Memory B cell (primary cell): ENCODE results near the gene PINLYP.

Experiments used
- ATAC-seq: fragments of 150-1000 bp; cut with Tn5 transposase; 2 replicates; pipeline ENCODE4 v1.10.0; 2021; ENCODE audit warnings: low read depth, mild to moderate bottlenecking, moderate library complexity
- DNase-seq, 2 donors: peaks; one replicate each; pipeline ENCODE4 v3.0.0; 2022; ENCODE audit warnings: low spot score in 2 of 2
- H3K27ac Mint-ChIP-seq: one replicate; pipeline ENCODE4 v1.8.0; 2022; ENCODE audit warnings: mild to moderate bottlenecking, moderate library complexity, mixed read lengths
- H3K27me3 Mint-ChIP-seq: one replicate; pipeline ENCODE4 v1.8.0; 2022; ENCODE audit warnings: mixed read lengths
- H3K36me3 Mint-ChIP-seq: one replicate; pipeline ENCODE4 v1.8.0; 2022; ENCODE audit warnings: mild to moderate bottlenecking, mixed read lengths
- H3K4me1 Mint-ChIP-seq: one replicate; pipeline ENCODE4 v1.8.0; 2022; ENCODE audit warnings: mixed read lengths
- H3K4me3 Mint-ChIP-seq: one replicate; pipeline ENCODE4 v1.8.0; 2022; ENCODE audit warnings: mild to moderate bottlenecking, moderate library complexity, mixed read lengths
- H3K9me3 Mint-ChIP-seq: one replicate; pipeline ENCODE4 v1.8.0; 2022; ENCODE audit warnings: mixed read lengths

Gene PINLYP

DNA sequence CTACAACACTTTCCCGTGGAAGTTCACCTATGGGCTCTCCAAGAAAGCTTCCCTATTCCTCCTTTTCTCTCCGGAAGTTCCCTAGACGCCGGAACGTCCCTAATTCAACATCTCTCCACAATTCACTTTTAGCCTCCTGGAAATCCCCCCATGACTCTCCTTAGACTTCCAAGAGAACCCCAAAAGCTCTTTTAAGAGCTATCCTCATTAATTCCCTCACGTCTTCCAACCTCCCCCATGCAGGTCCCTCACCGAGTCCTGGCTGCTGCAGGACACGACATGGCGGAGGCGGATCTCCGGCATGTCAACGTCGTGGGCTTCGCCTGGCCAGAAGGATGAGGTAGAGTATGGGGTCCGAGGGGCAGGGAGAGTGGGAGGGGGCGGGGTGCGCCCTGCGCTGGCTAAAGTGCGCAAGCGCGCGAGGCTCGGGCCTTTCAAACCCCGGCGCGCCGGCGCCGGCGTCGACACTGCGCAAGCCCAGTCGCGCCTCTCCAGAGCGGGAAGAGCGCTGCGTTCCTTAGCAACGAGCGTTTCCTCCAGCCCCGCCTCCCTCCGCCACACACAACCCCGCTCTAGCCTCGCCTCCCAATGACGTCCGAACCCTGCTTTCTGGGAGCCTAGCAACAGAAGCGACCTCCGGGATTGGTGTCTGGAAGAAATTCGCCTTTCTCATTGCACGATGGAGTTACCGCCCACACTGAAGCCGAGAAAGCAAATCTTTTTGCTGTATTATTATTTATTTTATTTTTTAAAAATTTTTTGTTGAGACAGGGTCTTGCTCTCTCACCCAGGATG, at the start of gene PINLYP, which contains the start of gene XRCC1:
TSS of gene PINLYP (plus strand) at position 646 of the 795 bp plus-strand sequence. CDS start 1,391 bp downstream, outside the sequence.
TSS of gene XRCC1 (minus strand) at position 372 of the 795 bp plus-strand sequence. CDS start at position 303, 69 bp downstream.
- ATAC-seq = peak; percentile 99
- peak; percentile 79 to 94 for DNase-seq
- Mint-ChIP-seq H3K4me3 (peak within 1 kb of the TSS; percentile 91), H3K9me3 (no peaks in the 10 kb centered on the region), H3K27me3 (peaks cover 4% of the 10 kb centered on the region), H3K27ac (peak within 1 kb of the TSS; percentile 98), H3K4me1 (peaks cover 35% of the 10 kb centered on the region), H3K36me3 (peaks cover 6% of the 10 kb centered on the region)

DNA sequence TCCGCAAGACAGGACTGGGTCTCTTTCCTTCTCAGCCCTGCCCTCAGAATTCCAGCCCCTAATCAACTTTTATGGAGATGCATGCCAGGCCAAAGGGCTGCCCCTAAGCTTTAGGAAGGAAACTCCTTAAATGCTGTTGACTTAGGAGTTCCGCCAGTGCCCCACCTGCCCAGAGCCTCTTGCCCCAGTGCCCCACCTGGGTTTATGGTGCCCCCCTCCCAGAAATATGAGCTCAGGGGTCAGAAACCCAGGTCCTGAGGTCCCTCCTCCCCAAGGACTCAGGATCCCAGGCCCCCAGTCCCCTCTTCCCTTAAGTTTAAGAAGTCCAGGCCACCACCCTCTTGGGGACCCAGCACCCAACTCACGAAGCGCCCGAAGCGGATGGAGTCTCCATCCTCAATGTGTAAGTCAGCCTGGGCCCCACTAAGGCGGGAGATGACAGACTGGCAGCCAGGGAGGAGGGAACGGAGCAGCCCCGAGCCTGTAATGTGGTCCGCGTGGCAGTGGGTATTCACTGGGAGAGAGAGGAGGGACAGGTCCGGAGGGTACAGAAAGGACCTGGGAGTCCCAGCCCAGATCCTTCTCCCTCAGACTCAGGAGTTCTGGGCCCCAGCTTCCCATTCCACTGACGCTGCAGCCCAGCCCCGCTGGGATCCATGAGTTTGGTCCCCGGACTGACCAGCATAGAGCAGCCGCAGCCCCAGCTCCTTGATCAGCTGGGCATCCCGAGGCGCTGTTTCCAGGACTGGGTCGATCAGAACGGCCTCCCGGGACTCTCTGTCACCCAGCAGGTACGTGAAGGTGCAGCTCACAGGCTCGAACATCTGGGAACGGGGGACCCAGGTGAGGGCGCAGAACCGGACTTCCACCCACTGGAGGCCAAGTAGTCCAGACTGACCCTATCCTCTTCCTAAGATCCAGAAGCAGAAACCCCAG, 49.5 kb upstream of the PINLYP start:
- Mint-ChIP-seq H3K9me3 (no peaks in the 10 kb centered on the region), H3K4me3 (peak overlapping the region; percentile 92), H3K4me1 (peaks cover 28% of the 10 kb centered on the region), H3K27me3 (no peaks in the 10 kb centered on the region), H3K27ac (peak overlapping the region; percentile 70), H3K36me3 (no peaks in the 10 kb centered on the region)
- DNase-seq (no peak), ATAC-seq (no peak)

DNA sequence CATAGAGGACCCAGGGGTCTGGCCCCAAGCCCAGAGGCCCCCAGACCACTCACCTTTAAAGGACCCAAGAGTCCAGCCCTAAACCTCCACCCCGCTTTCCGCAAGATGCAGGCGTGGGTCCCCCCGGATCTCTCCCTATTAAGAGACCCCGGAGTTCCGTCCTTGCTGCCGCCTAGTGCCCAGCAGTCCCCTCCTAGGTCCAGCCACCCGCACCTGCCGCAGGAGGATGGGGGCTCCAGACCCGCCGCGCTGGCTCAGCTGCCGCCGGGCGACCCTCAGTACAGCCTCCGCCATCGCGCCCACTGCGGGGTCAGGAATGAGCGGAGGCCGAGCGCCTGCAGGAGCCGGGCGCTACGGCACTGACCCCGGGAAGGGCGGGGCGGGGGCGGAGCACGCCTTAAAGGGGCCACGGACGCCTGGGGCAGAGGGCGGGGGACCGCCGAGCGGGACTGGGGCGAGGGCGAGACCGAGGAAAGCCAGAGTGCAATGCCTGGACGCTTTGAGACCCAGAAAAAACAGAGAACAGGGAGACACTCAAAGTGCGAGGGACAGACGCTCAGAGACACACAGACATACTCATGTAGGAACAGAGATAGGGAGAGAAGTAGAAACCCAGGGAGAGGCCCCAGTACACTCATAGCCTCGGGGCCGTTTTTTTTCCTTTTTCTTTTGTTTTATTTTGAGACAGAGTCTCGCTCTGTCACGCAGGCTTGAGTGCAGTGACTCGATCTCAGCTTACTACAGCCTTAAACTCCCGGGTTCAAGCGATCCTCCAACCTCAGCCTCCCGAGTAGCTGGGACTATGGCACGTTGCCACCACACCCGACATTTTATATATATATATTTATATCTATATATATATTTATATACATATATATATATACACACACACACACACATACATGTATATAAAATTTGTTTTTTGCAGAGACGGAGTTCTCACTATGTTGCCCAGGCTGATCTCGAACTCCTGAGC, 48.4 kb upstream of the PINLYP start, which contains the start of gene ETHE1:
TSS of gene ETHE1 (minus strand) at position 318 of the 976 bp plus-strand sequence. CDS start at position 294, 24 bp downstream.
- peak; percentile 81 for ATAC-seq
- H3K36me3 Mint-ChIP-seq = no peaks in the 10 kb centered on the region

DNA sequence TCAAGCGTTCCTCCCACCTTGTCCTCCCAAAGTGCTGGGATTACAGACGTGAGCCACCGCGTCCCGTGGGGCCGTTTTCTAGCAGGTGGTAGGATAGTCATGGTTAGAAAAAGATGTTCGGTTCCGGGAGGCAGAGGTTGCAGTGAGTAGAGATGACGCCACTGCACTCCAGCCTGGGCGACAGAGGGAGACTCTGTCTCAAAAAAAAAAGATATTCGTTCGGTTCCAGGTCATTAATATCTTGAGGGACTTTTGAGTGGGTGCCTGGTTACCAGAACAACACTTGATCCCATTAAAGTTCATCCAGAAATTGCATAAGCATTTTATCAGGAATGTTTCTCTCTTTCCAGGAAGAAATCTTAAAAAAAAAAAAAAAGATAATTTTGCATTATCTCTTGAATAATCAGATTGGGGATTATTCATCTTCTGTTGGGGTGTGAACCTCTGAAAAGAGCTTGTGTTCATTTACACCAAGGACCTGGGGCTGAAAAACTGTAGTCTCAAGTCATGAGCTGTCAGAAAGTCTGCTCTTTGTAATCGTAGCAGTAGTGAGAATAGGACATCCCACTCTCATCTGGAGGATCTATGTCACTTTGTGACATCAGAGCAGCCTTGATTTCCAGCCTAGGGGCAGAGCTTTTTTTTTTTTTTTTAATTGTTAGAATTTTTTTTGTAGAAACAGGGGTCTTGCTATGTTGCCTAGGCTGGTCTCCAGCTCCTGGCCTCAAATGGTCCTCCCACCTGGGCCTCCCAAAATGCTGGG, 47.6 kb upstream of the PINLYP start:
- H3K4me1 Mint-ChIP-seq = peaks cover 29% of the 10 kb centered on the region
- ATAC-seq (no peak), DNase-seq (no peak)
- H3K9me3 Mint-ChIP-seq = no peaks in the 10 kb centered on the region
- H3K27me3 Mint-ChIP-seq = no peaks in the 10 kb centered on the region
- H3K4me3 Mint-ChIP-seq = peak overlapping the region; percentile 29
- peak overlapping the region; percentile 70 for H3K27ac Mint-ChIP-seq
- no peaks in the 10 kb centered on the region for H3K36me3 Mint-ChIP-seq

More for the DNA sequence above, 48.4 kb upstream of the PINLYP start, which contains the start of gene ETHE1:
- Mint-ChIP-seq H3K27me3 (no peaks in the 10 kb centered on the region), H3K4me3 (peak within 1 kb of the TSS; percentile 92), H3K9me3 (no peaks in the 10 kb centered on the region), H3K27ac (peak within 1 kb of the TSS; percentile 70), H3K4me1 (peaks cover 28% of the 10 kb centered on the region)
- peak in 1 of 2 donors; percentile 58 for DNase-seq

DNA sequence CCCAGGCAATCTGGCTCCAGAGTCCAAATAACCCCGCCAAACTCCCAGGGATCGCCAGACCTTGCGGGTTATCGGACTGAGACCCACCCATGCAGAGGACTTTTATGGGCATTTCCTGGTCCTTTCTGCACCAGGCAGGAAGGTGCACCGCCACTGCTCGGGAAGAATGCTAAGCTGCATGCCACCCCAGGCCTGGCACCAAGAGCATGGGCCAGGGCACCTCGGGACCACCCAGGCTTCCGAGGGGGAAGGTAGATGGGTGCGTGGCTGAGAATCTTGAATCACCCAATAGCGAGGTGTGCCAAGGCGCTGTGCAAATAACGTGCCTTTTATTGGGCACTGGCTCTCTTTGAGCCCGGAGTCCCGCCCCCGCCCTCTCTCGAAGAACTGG, 43.0 kb upstream of the PINLYP start:
- Mint-ChIP-seq H3K27me3 (no peaks in the 10 kb centered on the region), H3K4me1 (peaks cover 14% of the 10 kb centered on the region), H3K36me3 (peaks cover 4% of the 10 kb centered on the region), H3K27ac (peak overlapping the region; percentile 85), H3K9me3 (peaks cover 1% of the 10 kb centered on the region), H3K4me3 (peak overlapping the region; percentile 93)
- DNase-seq = no peak
- ATAC-seq = peak; percentile 6

DNA sequence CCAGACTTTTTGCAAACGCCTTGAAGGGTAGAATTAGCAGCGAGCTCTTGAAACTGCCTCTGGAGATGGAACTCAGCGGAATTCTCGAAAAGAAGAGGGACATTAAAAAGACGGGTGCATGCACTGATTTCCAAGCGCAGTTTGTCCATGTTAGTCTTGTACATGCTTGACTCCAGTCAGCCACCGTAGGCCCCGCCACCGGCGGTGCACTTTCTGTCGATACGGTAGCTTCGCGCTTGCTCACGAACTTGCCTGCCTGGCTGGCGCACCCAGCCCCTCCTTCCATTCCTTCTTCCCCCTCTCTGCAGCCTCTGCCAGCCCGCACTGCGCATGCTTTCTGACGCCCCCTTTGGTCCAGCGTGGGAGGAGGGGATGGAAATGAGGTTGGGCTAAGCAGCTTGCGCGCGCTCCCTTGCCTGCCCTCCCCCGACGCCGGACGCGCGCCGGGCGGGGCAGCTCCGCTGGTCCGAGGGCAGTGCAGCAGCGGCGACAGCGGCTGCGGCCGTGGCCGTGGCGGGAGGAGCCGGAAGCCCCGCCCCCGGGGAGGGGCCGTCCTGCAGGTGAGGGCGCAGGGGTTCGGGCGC, 42.5 kb upstream of the PINLYP start, which contains the start of gene ZNF575:
TSS of gene ZNF575 (plus strand) at position 227 of the 584 bp plus-strand sequence. CDS start 1,235 bp downstream, outside the sequence.
- Mint-ChIP-seq H3K36me3 (peaks cover 4% of the 10 kb centered on the region), H3K27ac (peak within 1 kb of the TSS; percentile 85), H3K27me3 (no peaks in the 10 kb centered on the region), H3K4me3 (peak within 1 kb of the TSS; percentile 93), H3K9me3 (peaks cover 1% of the 10 kb centered on the region), H3K4me1 (peaks cover 12% of the 10 kb centered on the region)
- DNase-seq (peak; percentile 76 to 77), ATAC-seq (peak; percentile 64)

DNA sequence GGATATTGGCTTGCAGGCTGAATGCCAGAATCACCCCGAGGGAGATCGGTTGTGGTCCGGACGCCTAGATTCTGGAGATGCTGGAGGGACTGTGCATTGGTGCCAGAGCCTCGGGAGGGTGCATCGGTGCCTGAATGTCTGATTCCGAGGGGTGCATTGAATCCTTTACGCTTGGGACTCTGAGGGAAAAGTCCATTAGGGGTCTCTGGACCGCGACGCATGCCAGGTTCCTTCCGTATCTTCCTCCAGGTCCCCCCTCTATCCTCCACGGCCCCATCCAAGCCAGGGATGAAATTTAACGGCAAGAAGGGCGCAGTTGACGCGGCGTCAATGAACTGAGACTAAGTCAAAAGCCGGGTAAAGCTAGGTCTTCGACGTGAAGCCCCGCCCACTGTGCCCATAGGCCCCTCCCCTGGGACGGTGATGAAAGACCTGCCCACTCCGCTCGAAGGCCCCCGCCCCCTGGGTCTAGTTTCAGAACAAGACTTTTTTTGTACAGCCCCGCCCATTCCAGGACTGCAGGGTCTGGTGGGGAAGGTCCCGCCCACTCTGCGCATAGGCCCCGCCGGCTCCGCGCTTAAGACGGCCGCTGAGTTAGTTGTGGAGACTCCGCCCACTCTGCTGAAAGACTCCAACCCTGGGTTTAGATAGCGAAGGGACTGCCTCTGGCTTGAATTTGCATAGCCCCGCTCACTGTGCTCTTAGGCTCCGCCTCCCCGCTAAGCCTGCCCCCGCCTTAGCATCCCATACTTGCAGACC, 41.9 kb upstream of the PINLYP start:
- H3K36me3 Mint-ChIP-seq = peaks cover 10% of the 10 kb centered on the region
- H3K4me3 Mint-ChIP-seq = peak overlapping the region; percentile 93
- peaks cover 12% of the 10 kb centered on the region for H3K4me1 Mint-ChIP-seq
- no peaks in the 10 kb centered on the region for H3K27me3 Mint-ChIP-seq
- peak overlapping the region; percentile 85 for H3K27ac Mint-ChIP-seq
- peaks cover 3% of the 10 kb centered on the region for H3K9me3 Mint-ChIP-seq
- ATAC-seq (peak; percentile 70), DNase-seq (peak; percentile 92 to 94)

DNA sequence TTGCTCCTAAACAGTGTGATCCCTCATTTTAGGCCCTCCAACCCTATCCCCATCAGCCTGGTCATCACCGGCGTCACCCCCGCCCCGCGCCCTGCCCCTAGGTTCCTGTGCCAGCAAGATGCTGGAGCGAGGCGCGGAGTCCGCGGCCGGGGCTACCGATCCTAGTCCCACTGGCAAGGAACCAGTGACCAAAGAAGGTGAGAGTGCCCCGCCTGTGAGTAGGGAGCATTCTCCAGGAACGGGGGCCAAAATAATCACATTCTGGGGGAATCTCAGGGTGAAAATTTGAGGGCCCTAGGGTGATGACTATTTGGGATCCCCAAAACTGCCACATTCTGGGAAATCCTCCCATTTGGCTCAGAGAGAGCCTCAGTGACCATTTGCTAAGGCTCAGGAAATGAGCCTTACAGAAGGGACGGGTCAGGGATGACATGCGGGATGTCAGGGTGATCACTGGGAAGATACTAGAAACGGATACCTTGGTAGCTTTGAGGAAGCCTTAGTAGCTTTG, 41.2 kb upstream of the PINLYP start:
- Mint-ChIP-seq H3K27ac (peak overlapping the region; percentile 85), H3K36me3 (peaks cover 15% of the 10 kb centered on the region), H3K9me3 (peaks cover 7% of the 10 kb centered on the region), H3K27me3 (no peaks in the 10 kb centered on the region), H3K4me3 (peak overlapping the region; percentile 93), H3K4me1 (peaks cover 12% of the 10 kb centered on the region)
- ATAC-seq = no peak
- DNase-seq = no peak

DNA sequence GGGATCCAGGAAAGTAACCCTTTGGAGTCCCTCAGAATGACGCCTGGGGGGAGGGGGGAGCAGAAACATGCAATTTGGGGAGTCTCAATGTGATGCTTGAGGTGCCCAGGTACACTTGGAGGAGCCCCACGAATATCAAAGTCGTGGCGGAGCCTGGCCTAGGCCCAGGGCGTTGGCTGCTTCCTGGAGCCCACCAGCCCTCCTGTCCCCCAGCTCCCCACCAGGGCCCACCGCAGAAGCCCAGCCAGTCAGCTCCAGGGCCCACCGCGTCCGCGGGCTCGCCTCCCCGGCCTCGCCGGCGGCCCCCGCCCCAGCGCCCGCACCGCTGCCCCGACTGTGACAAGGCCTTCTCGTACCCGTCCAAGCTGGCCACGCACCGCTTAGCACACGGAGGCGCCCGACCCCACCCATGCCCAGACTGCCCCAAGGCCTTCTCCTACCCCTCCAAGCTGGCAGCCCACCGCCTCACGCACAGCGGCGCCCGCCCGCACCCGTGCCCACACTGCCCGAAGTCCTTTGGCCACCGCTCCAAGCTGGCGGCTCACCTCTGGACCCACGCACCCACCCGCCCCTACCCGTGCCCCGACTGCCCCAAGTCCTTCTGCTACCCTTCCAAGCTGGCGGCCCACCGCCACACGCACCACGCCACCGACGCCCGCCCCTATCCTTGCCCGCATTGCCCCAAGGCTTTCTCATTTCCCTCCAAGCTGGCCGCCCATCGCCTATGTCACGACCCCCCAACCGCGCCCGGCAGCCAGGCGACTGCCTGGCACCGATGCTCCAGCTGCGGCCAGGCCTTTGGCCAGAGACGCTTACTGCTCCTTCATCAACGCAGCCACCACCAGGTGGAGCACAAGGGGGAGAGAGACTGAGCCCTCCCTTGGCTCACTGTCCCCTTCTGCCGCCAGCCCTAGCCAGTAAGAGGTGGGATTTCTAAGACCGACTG, 40.5 kb upstream of the PINLYP start:
- Mint-ChIP-seq H3K9me3 (peaks cover 7% of the 10 kb centered on the region), H3K4me3 (peak overlapping the region; percentile 22), H3K36me3 (peaks cover 20% of the 10 kb centered on the region), H3K27me3 (no peaks in the 10 kb centered on the region), H3K4me1 (peaks cover 12% of the 10 kb centered on the region), H3K27ac (peak overlapping the region; percentile 80)
- no peak for ATAC-seq
- DNase-seq = peak in 1 of 2 donors; percentile 46

DNA sequence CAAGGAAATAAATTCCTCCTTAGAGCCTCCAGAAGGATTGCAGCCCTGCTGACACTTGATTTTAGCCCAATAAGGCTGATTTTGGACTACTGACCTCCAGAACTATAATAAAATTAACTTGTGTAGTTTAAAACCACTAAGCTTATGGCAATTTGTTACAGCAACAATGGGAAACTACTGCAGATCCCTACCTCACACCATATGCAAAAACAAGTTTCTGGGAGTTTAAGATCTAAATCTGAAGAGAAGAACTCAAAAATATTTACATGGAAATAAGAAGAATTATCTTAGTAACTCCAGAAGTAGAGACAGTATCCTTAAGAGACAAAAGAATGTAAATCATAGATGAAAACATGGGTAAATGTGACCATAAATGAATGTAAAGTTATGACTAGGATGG, 36.7 kb upstream of the PINLYP start:
- DNase-seq = no peak
- Mint-ChIP-seq H3K27ac (peak overlapping the region; percentile 7), H3K4me1 (peaks cover 6% of the 10 kb centered on the region), H3K36me3 (peaks cover 43% of the 10 kb centered on the region), H3K4me3 (no peak overlapping the region), H3K27me3 (no peaks in the 10 kb centered on the region), H3K9me3 (peaks cover 7% of the 10 kb centered on the region)
- no peak for ATAC-seq
